Activated naive CD4-positive, alpha-beta T cell treated with anti-CD3 and anti-CD28 coated beads, Interleukin-2, amount 50 U/mL, for 72 hours (primary cell): ENCODE measurements around the gene TNRC6C. TPM values are rescaled to one million over a fixed set of nuclear protein-coding genes. Genes with fewer than 3 reads are reported as not detected.
A peak's percentile ranks its signal among the peaks of the same experiment; 100 is the strongest.

ENCODE experiments used
- ATAC-seq, 2 donors: fragments of 150-1000 bp; cut with Tn5 transposase; 2 replicates each; pipeline ENCODE4 v1.10.0; 2021; ENCODE audit warnings: mild to moderate bottlenecking in 2 of 2, moderate library complexity in 2 of 2
- DNase-seq, 2 donors: peaks; one replicate each; pipeline ENCODE4 v3.0.0; 2021 to 2022; ENCODE audit warnings: low spot score in 2 of 2
- H3K27ac Mint-ChIP-seq, 2 donors: one replicate each; pipeline ENCODE4 v1.8.0; 2022; ENCODE audit warnings: mild to moderate bottlenecking in 2 of 2, mixed read lengths in 2 of 2
- H3K36me3 Mint-ChIP-seq, 2 donors: one replicate each; pipeline ENCODE4 v1.8.0; 2022; ENCODE audit warnings: mixed read lengths in 2 of 2
- H3K9me3 Mint-ChIP-seq, 2 donors: one replicate each; pipeline ENCODE4 v1.8.0; 2022; ENCODE audit warnings: mixed read lengths in 2 of 2
- total RNA-seq, 2 donors: library from RNA; stranded (reverse); gene quantifications; one replicate each; pipeline ENCODE4 v1.2.3, GENCODE V29; 2022

Gene TNRC6C
- total RNA-seq, 2 donors from 2014 or later = 13.4 to 28.8 TPM

DNA sequence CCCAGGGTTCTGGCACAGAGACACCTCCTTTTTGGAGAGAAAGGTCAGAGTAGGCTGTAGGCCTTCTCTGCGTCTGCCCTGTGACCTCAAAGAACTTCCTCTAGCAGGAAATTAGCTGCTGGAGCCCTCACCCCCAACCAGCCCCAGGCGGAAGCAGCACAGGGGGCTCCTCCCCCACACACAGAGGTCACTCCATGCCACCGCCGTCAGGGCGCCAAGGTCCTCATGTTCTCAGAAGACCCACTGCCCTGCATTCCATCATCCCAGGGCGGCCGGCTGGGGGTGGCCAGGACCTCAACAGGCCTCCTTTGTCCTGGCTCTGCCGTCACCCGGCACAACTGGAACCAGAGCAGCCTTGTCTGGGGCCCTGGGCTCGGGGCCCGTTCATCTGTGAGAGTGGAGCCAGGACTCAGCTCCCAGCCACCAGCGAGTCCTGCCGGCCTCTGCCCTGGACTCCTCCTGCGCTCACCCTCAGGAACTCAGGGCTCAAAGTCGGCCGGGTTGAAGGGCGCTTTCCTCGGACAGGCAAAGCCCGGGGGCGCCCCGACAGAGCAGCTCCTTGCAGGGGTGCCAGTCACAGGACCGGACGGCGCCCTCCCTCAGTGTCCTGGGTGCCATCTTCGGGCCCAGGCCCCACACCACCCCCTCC, 168.9 kb downstream of the TNRC6C start:
- peak overlapping the region; percentile 44 to 93 for H3K27ac Mint-ChIP-seq
- H3K9me3 Mint-ChIP-seq = no peaks in the 10 kb centered on the region
- ATAC-seq = peak; percentile 19 to 50
- H3K36me3 Mint-ChIP-seq = peaks cover 14 to 35% of the 10 kb centered on the region in 2 donors
- peak; percentile 58 to 78 for DNase-seq

DNA sequence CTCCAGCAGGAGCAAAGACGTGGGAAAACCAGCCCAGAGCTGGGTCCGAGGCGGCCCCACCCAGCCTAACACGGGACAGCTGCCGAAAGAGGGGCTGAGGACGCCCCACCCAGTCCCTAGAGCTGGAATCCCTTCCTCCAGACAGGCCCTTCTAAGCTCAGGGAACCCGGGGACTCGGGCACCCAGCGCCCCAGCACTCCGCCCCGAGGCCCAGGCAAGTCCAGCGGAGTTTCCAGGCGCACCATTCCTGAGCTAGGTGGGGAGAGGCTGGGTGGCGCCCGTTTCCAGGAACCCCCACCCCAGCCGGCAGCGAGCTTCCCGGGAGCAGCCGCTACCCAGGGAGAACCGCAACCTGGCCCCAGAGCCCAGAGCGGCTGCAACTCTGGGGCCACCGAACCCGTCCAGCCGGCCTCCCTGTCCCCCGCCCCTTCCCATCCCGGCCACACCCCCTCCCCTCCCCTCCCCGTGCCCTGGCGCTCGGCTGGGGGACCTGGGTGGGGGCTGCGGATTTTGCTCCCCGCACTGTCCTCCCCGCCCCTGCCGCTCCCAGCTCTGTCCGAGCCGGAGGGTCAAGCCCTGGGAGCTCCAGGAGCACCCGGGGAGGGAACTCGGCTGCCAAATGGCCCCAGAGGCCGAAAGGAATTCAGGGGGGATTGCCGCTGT, 169.5 kb downstream of the TNRC6C start:
- DNase-seq (no peak), ATAC-seq (no peak)
- H3K9me3 Mint-ChIP-seq = no peaks in the 10 kb centered on the region
- peaks cover 14 to 28% of the 10 kb centered on the region in 2 donors for H3K36me3 Mint-ChIP-seq
- H3K27ac Mint-ChIP-seq = peak overlapping the region; percentile 44 to 93

DNA sequence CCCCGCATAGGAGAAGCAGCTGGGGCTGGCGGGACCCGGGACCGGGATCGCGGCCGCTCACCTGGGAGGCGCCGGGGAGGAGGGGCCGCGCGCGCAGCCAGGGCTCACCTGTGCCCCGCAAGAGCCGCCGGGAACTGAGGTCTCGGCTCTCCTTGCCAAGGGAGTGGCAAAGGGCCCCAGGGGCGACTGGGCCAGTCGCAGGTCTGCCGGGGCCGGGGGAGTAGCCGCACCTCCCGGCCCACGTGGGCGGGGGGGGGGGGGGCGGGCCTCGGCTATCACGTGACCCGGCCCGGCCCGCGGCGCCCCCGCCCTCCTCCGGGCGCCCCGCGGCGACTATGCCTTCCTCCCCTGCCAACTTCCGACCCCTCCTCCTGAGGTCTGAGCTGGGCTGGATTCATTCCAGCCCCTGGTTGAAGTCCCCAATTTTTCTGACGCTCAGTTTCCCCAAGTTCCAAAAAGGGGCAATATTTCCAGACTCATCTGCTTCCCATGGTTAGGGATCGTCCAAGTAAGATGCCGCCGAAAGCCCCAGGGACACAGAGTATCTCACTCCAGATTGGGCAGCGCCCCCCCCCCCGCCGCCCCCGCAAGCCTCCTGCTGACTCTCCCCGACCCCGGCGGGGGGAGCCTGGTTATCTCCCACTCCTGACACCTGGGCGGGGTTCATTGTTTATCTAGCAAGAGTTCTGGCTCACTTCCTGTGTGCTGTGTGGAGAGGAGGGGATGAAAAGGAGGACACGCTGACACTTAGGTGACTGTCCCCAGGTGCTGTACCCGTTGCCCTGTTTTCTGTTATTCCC, 170.2 kb downstream of the TNRC6C start, which contains the start of gene TMC6:
Gene TMC6 (minus strand): TSS at position 205 of the 800 bp plus-strand sequence. CDS start 1,923 bp downstream, outside the sequence.
- DNase-seq (peak; percentile 66 to 82), ATAC-seq (peak; percentile 36 to 49)
- Mint-ChIP-seq H3K9me3 (no peaks in the 10 kb centered on the region), H3K27ac (peak within 1 kb of the TSS; percentile 88 to 95), H3K36me3 (peaks cover 14 to 25% of the 10 kb centered on the region in 2 donors)

DNA sequence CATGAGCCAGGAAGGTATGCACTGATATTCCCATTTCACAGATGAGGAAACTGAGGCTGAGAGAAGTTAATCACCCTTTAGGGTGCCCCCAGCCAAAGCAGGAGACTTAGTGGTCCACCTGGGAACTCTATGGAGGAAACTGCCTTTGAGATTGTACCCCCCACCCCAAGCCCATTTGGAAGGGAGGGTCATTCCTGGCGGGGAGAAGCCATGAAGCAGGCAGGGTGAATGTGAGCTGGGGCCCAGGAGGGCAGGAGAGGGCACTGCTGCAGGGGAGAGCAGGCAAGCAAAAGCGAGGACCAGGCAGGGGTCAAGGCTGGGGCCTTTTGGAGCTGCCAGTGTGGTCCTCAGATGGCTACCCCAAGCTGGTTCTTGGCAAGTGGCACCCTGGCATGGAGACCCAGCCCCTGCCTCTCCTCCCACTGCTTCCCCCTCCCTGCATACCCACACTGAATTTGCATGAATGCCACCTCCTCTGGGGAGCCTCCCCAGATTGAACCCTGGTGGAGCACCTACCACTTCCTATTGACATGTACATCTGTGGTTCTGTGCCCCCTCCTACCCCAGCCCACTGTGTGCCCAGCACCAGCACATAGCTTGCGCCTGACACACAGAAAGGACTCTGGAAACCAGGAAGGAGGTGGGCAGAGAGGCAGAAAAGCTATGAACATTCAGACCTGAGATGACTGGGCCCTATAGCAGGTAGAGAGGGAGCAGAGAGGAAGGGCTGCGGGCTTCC, 171.0 kb downstream of the TNRC6C start:
- peak overlapping the region; percentile 88 to 95 for H3K27ac Mint-ChIP-seq
- H3K36me3 Mint-ChIP-seq = peaks cover 19 to 27% of the 10 kb centered on the region in 2 donors
- peak in 1 of 2 donors; percentile 21 for ATAC-seq
- H3K9me3 Mint-ChIP-seq = no peaks in the 10 kb centered on the region
- DNase-seq = peak in 1 of 2 donors; percentile 74

DNA sequence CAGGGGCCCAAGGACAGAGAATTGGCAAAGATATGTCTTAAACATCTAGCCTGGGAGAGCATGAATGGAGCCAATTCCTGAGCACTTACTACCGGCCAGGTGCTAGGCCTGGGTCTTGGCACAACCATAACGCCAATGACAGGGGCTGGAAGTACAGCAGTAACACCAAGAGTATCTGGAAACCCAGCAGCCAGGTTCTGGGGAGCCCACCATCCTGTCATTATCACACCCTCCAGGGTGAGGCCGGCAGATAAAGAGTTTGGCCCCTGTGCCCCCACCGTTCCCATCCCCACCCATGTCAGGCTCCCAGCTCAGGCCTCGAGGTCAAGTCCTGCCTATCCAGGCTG, 171.6 kb downstream of the TNRC6C start:
- DNase-seq (no peak), ATAC-seq (no peak)
- Mint-ChIP-seq H3K27ac (peak overlapping the region; percentile 40 to 95), H3K36me3 (peaks cover 21 to 27% of the 10 kb centered on the region in 2 donors), H3K9me3 (no peaks in the 10 kb centered on the region)

DNA sequence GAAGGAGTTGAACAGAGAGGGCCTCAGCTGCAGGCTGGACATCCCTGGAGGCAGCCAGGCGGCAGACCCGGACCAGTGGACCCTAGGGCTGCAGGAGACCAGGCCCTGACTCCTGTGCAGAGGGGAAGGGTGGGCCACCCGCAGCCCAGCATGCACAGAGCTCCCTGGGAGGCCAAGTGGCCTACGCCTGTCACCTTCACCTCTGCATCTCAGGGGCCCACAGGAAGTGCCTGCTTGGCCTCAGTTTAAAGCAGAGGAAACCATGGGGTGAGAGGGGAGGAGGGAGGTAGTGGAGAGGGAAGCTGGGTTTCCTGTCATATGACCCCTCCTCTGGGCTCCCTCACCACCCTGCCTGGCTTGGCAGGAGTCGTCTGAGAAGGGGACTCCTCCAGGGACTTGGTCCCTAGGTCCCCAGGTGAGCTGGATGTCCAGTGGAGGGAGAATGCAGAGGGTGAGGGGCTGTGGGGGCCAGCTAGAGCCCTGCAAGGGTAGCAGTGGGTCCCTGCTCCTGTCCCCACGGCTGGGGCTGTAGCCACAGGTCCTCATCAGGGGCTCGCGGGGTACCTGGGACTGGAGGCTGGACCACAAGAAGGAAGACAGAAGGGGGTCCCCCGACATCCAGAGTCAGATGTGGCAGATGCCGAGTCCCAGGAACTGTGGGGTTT, 172.1 kb downstream of the TNRC6C start, which contains the start of gene TMC8:
Gene TMC8 (plus strand): TSS at position 335 of the 665 bp plus-strand sequence. CDS start 818 bp downstream, outside the sequence.
- DNase-seq (peak; percentile 72 to 77), ATAC-seq (peak; percentile 48 to 49)
- Mint-ChIP-seq H3K27ac (peak within 1 kb of the TSS; percentile 95), H3K9me3 (no peaks in the 10 kb centered on the region), H3K36me3 (peaks cover 23 to 31% of the 10 kb centered on the region in 2 donors)

DNA sequence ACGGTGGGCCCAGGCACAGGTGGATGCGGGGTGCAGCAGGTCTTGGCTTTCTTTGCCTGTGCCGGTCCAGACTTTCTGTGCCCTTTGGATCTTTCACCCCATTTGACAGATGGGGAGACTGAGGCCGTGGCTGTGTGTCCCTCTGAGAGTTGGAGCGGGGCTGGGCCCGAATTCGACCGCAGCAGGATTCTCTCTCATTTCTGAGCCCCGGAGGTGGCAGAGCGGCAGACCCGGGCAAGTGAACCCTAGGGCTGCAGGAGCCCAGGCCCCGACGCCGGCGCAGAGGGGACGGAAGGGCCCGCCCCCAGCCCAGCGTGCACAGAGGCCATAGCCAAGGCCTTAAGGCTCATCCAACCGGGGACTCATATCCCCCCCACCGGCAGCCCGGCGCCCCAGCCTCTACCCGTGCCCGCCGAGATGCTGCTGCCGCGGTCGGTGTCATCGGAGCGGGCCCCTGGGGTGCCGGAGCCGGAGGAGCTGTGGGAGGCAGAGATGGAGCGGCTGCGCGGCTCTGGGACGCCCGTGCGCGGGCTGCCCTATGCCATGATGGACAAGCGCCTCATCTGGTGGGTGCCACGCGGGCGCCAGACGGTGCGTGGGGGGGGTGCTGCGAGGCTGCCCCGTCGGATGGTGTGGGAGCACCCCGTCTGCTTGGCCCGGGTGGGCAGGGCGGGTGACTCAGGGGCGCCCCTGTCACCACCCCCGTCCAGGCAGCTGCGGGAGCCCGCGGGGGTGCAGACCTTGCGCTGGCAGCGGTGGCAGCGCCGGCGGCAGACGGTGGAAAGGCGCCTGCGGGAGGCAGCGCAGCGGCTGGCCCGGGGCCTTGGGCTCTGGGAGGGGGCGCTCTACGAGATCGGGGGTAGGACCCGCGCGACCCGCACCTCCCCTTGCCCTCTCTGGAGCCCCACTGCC, 172.9 kb downstream of the TNRC6C start:
- peak overlapping the region; percentile 95 for H3K27ac Mint-ChIP-seq
- H3K36me3 Mint-ChIP-seq = peaks cover 30 to 40% of the 10 kb centered on the region in 2 donors
- peak; percentile 16 to 18 for ATAC-seq
- no peaks in the 10 kb centered on the region for H3K9me3 Mint-ChIP-seq
- DNase-seq = peak in 1 of 2 donors; percentile 58

DNA sequence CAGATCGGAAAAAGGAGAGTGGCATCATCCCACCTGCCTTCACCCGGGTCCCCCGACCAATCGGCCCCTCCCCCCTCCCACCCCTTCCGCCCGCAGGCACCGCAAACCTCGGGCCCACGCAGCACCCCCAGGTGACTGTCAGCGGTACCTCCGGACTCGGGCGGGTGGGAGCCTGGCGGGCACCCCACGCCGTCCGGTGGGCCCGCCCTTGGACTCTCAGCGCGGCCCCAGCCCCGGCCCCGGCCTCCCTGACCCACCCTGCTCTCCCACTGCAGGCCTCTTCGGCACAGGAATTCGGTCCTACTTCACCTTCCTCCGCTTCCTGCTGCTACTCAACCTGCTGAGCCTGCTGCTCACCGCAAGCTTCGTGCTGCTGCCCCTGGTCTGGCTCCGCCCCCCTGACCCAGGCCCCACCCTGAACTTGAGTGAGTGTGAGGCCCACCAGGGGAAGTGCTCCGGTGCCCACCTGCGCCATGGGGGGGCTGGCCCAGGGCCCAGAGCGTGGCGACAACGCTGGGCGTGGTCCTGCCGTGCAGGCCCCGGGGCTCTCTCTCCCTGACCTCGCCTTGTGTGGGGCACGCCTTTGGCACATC, 173.7 kb downstream of the TNRC6C start:
- H3K9me3 Mint-ChIP-seq = no peaks in the 10 kb centered on the region
- peaks cover 30 to 46% of the 10 kb centered on the region in 2 donors for H3K36me3 Mint-ChIP-seq
- DNase-seq (peak in 1 of 2 donors; percentile 80), ATAC-seq (peak; percentile 5 to 6)
- peak overlapping the region; percentile 73 to 74 for H3K27ac Mint-ChIP-seq

DNA sequence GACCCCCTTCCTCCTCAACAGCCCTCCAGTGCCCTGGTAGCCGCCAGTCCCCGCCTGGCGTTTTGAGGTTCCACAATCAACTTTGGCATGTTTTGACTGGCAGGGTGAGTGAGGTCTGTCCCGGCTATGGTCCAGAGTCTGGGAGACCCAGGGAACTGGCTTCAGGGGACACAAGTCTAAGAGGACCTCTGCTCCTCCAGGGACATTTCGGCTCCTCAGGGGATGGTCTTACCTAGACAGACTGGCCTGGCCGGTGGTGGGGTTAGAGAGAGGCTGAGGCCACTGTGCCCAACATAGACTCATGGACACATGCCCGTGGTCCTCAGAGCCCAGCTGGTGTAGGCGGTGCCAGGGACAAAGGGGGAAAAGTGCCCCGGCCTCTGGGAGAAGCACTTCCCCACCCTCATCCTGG, 174.3 kb downstream of the TNRC6C start:
- H3K27ac Mint-ChIP-seq = peak overlapping the region; percentile 73 to 74

DNA sequence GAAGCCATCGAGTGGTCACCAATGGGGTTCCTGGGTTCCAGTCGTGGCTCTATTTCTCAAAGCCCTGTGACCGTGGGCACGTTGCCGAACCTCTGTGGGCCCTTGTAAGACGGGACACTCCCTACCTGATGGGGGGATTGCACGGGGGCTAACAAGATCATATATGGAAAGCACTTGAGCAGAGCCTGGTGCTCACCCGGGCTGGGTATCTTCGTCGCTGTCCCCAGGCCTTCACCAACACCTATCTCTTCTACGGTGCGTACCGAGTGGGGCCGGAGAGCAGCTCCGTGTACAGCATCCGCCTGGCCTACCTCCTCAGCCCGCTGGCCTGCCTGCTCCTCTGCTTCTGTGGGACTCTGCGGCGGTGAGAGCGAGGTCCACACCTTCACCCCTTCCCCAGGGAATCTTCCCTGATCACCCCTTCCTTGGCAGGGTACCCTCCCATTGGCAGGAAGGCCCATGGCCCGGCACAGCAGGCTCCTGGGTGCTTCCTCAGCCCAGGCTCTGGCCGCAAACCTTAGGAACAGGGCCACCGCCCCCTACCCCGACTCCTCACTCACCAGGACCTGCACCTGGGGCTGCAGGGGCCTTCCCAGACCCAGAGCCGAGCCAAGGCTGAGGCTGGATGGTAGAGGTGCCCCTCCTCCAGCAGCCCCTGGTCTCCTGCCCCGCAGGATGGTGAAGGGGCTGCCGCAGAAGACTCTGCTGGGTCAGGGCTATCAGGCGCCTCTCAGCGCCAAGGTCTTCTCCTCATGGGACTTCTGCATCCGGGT, 174.9 kb downstream of the TNRC6C start:
- peaks cover 36 to 43% of the 10 kb centered on the region in 2 donors for H3K36me3 Mint-ChIP-seq
- no peaks in the 10 kb centered on the region for H3K9me3 Mint-ChIP-seq
- ATAC-seq (no peak), DNase-seq (no peak)
- no peak overlapping the region for H3K27ac Mint-ChIP-seq

More for the DNA sequence above, 174.3 kb downstream of the TNRC6C start:
- Mint-ChIP-seq H3K9me3 (no peaks in the 10 kb centered on the region), H3K36me3 (peaks cover 36 to 45% of the 10 kb centered on the region in 2 donors)
- DNase-seq (peak in 1 of 2 donors; percentile 34), ATAC-seq (no peak)

DNA sequence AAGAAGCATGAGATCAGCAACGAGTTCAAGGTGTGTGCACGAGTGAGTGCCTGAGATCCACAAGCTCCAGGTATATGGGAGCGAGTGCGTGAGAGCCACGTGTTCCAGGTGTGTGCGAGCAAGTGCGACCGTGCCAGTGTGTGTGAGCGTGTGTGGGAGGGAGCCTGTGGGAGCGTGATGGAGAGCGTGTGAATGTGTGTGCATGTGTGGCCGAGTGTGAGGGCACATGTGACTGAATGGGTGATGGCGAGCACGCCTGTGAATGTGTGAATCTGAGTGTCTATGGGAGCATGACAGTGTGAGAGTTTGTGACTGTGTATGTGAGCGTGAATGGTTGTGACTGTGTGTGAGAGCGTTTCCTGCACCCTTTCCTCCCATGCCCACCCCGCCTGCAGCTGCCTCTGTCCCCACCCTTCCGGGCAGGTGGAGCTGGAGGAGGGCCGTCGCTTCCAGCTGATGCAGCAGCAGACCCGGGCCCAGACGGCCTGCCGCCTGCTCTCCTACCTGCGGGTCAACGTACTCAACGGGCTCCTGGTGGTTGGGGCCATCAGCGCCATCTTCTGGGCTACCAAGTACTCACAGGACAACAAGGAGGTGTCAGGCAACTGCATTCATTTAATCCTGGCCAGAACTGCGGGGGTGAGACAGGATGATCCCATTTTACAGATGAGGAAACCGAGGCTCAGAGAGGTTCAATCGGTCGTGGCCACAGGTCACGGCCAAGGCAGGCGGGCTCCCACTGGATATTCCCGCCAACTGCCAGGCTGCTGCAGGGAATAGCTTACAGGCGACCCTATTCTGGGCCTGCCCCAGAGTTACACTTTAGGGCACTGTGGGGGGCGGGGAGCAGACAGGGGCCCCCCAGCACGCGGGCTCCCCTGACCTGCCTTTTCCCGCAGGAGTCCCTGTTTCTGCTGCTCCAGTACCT, 175.7 kb downstream of the TNRC6C start:
- Mint-ChIP-seq H3K9me3 (no peaks in the 10 kb centered on the region), H3K27ac (no peak overlapping the region), H3K36me3 (peaks cover 36 to 43% of the 10 kb centered on the region in 2 donors)
- ATAC-seq (peak; percentile 9 to 39), DNase-seq (peak in 1 of 2 donors; percentile 78)

DNA sequence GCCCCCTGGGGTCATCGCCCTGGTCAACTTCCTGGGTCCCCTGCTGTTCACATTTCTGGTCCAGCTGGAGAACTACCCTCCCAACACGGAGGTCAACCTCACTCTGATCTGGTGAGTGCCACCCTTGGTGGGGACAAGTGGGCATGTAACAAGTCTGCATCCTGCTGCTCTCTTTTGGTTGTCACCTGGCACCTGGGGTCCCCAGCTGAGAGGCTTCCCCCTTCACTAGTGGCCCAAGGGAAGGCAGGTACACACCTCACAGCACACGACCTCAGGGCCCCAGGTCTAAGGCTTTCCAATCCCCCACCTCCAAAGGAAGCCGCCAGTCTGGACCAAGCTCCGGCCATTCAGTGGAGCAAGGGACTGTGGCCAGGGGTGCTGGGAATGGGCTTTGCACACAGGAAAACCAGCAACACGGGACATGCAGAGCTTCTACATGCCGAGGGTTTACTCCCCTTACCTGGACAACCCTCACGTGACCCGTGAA, 176.4 kb downstream of the TNRC6C start:
- ATAC-seq (no peak), DNase-seq (no peak)
- H3K27ac Mint-ChIP-seq = no peak overlapping the region
- H3K36me3 Mint-ChIP-seq = peaks cover 37 to 43% of the 10 kb centered on the region in 2 donors
- no peaks in the 10 kb centered on the region for H3K9me3 Mint-ChIP-seq
